ENCODE results near the gene PEX3. TPM values are rescaled to one million over a fixed set of nuclear protein-coding genes. Genes with fewer than 3 reads are reported as not detected.

The PEX3 gene
- total RNA-seq, 1 experiment from 2014 or later: 16.0 TPM

DNA sequence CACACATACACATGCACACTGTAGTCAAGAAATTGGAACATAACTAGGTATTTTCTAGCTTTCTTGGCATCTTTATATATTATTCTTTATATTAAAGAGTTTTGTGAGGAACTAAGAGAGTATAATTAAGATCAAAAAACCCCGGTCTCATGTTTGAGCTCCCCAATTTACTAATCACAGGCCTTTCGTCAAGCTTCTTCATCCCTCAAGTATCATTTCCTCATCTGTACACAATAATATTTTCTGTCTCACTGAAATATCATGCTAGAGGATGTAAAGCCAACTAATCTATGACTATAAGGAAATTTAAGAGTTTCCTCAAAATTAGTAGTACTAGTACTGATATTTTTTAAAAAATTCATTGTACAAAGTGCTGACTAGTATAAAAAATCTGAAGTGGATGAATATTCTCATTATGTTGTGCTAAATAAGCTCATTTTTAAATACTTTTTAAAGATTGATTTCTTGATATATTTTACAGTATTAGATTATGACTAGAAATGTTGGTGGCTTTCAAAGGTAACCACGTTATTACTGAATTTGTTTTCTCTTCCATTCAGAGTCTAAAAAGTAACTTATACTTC lies 28.0 kb downstream of the PEX3 start:
- Mint-ChIP-seq H3K4me3 (ENCODE audit: low read depth, unreplicated experiment) (no peak overlapping the region), H3K27ac (ENCODE audit: unreplicated experiment) (no peak overlapping the region), H3K4me1 (ENCODE audit: low read depth, unreplicated experiment) (no peaks in the 10 kb centered on the region), H3K36me3 (ENCODE audit: insufficient read depth, unreplicated experiment) (no peaks in the 10 kb centered on the region), H3K27me3 (ENCODE audit: unreplicated experiment) (no peaks in the 10 kb centered on the region), H3K9me3 (ENCODE audit: low read depth, unreplicated experiment) (no peaks in the 10 kb centered on the region)
- BruUV-seq (replicated peaks): no TSS peak
- intact Hi-C loops (cut with micrococcal nuclease; ENCODE audit: unreplicated experiment): no loop called here
- TF ChIP-seq CTCF (IDR thresholded peaks at IDR 0.05; ENCODE audit: unreplicated experiment): no peak
- CTCF ChIA-PET: interaction anchor here (0.5 kb wide), 1 partner anchor 447 kb away, joined by 5 read pairs; no protein-coding TSS in a partner anchor
- no peak for DNase-seq

GRCh38 chr6:143482593-143482992 lies 32.0 kb downstream of the PEX3 start:
- Mint-ChIP-seq H3K36me3 (ENCODE audit: insufficient read depth, unreplicated experiment) (no peaks in the 10 kb centered on the region), H3K4me3 (ENCODE audit: low read depth, unreplicated experiment) (no peak overlapping the region), H3K27me3 (ENCODE audit: unreplicated experiment) (no peaks in the 10 kb centered on the region), H3K27ac (ENCODE audit: unreplicated experiment) (no peak overlapping the region), H3K4me1 (ENCODE audit: low read depth, unreplicated experiment) (no peaks in the 10 kb centered on the region), H3K9me3 (ENCODE audit: low read depth, unreplicated experiment) (no peaks in the 10 kb centered on the region)
- TF ChIP-seq CTCF (IDR thresholded peaks at IDR 0.05; ENCODE audit: unreplicated experiment): no peak
- BruUV-seq (replicated peaks): no TSS peak
- CTCF ChIA-PET: no interaction called here
- no peak for DNase-seq
- intact Hi-C loops (cut with micrococcal nuclease; ENCODE audit: unreplicated experiment): no loop called here

- Mint-ChIP-seq H3K4me3 (ENCODE audit: low read depth, unreplicated experiment) (no peak overlapping the region), H3K4me1 (ENCODE audit: low read depth, unreplicated experiment) (no peaks in the 10 kb centered on the region), H3K36me3 (ENCODE audit: insufficient read depth, unreplicated experiment) (no peaks in the 10 kb centered on the region), H3K27ac (ENCODE audit: unreplicated experiment) (no peak overlapping the region), H3K27me3 (ENCODE audit: unreplicated experiment) (no peaks in the 10 kb centered on the region), H3K9me3 (ENCODE audit: low read depth, unreplicated experiment) (no peaks in the 10 kb centered on the region)
- intact Hi-C loops (cut with micrococcal nuclease; ENCODE audit: unreplicated experiment): no loop called here
- no peak for DNase-seq
- BruUV-seq (replicated peaks): no TSS peak
- no peak for TF ChIP-seq CTCF (IDR thresholded peaks at IDR 0.05; ENCODE audit: unreplicated experiment)
- CTCF ChIA-PET: no interaction called here
Measured at GRCh38 chr6:143485967-143486366, 35.4 kb downstream of the PEX3 start.

DNA sequence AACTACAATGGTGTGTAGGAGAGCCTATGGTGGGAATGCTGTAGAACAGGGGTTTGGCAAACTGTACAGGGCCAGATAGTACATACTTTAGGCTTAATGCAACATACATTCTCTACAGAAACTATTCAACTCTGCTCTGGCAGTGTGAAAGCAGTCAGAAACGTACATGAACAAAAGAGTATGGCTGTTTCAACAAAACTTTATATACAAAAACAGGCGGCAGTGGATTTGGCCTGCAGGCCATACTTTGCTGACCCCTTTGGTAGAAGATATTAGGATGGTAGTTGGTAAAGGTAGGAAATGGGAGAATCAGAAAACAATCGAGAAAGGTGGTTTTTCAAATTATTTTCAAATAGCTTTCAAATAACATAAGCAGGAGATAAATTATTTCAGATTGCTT lies 36.1 kb downstream of the PEX3 start:
- Mint-ChIP-seq H3K27me3 (ENCODE audit: unreplicated experiment) (no peaks in the 10 kb centered on the region), H3K4me1 (ENCODE audit: low read depth, unreplicated experiment) (no peaks in the 10 kb centered on the region), H3K36me3 (ENCODE audit: insufficient read depth, unreplicated experiment) (no peaks in the 10 kb centered on the region), H3K4me3 (ENCODE audit: low read depth, unreplicated experiment) (no peak overlapping the region), H3K27ac (ENCODE audit: unreplicated experiment) (no peak overlapping the region), H3K9me3 (ENCODE audit: low read depth, unreplicated experiment) (no peaks in the 10 kb centered on the region)
- intact Hi-C loops (cut with micrococcal nuclease; ENCODE audit: unreplicated experiment): no loop called here
- TF ChIP-seq CTCF (IDR thresholded peaks at IDR 0.05; ENCODE audit: unreplicated experiment): no peak
- no peak for DNase-seq
- BruUV-seq (replicated peaks): no TSS peak
- CTCF ChIA-PET: no interaction called here

All from Calu3 (cell line).